HG03135 (cell line): Measurements from ENCODE around the gene CES4A.
"Not testable (repeated sequence)": the region's sequence is repeated elsewhere in the genome, so short reads cannot be mapped to it uniquely, and the experiment has no call there.

Source experiments
- ATAC-seq: cut with Tn5 transposase; IDR thresholded peaks from one replicate; pipeline ENCODE4 v1.9.1; 2021; ENCODE audit warnings: mild to moderate bottlenecking, moderate library complexity; ENCODE audit not compliant: unreplicated experiment

Gene CES4A

GRCh38 chr16:66988197-66988788 is at the start of gene CES4A:
Gene CES4A, plus strand, starts transcription at chr16:66988589. Its CDS starts 184 bp downstream, at chr16:66988773.
- no peak for ATAC-seq

- ATAC-seq = no peak
Measured at GRCh38 chr16:66939366-66939765, 49.0 kb upstream of the CES4A start.

GRCh38 chr16:66940236-66940635 is 48.2 kb upstream of the CES4A start:
- no peak for ATAC-seq

GRCh38 chr16:66942981-66943380 is 45.4 kb upstream of the CES4A start:
- no peak for ATAC-seq

- no peak for ATAC-seq
Measured at GRCh38 chr16:66943426-66944053, 44.8 kb upstream of the CES4A start.

GRCh38 chr16:66944054-66944441 is 44.3 kb upstream of the CES4A start:
- no peak for ATAC-seq

- ATAC-seq = not testable (repeated sequence)
Measured at GRCh38 chr16:66944971-66945370, 43.4 kb upstream of the CES4A start.

- no peak for ATAC-seq
Measured at GRCh38 chr16:66945939-66946338, 42.5 kb upstream of the CES4A start.

- ATAC-seq = no peak
Measured at GRCh38 chr16:66946541-66946940, 41.8 kb upstream of the CES4A start.

- ATAC-seq = no peak
Measured at GRCh38 chr16:66946974-66947301, 41.5 kb upstream of the CES4A start.

GRCh38 chr16:66947302-66948065 is 40.9 kb upstream of the CES4A start:
- ATAC-seq = peak; percentile 66

GRCh38 chr16:66948134-66948836 is 40.1 kb upstream of the CES4A start:
- ATAC-seq = no peak

GRCh38 chr16:66948837-66949225 is 39.6 kb upstream of the CES4A start:
- ATAC-seq = no peak

- no peak for ATAC-seq
Measured at GRCh38 chr16:66949472-66949871, 38.9 kb upstream of the CES4A start.

- no peak for ATAC-seq
Measured at GRCh38 chr16:66950437-66950836, 38.0 kb upstream of the CES4A start.

- no peak for ATAC-seq
Measured at GRCh38 chr16:66950971-66951790, 37.2 kb upstream of the CES4A start.

GRCh38 chr16:66952430-66953110 is 35.8 kb upstream of the CES4A start:
- no peak for ATAC-seq

GRCh38 chr16:66953462-66954096 is 34.8 kb upstream of the CES4A start:
- ATAC-seq = no peak

GRCh38 chr16:66954097-66954659 is 34.2 kb upstream of the CES4A start:
- ATAC-seq = no peak
